GM10266 (cell line): ENCODE measurements around the gene ASTN2.

Experiments
- DNase-seq: peaks from one replicate; pipeline ENCODE4 v3.0.0; 2012; ENCODE audit errors: extremely low spot score
- TF ChIP-seq, protein P1 (sequence below): IDR thresholded peaks from 2 replicates; pipeline ENCODE4 v1.5.1; 2012; ENCODE audit warnings: mild to moderate bottlenecking, low read depth; ENCODE audit not compliant: control insufficient read depth, insufficient read depth; ENCODE audit errors: missing control alignments

The ASTN2 gene

DNA sequence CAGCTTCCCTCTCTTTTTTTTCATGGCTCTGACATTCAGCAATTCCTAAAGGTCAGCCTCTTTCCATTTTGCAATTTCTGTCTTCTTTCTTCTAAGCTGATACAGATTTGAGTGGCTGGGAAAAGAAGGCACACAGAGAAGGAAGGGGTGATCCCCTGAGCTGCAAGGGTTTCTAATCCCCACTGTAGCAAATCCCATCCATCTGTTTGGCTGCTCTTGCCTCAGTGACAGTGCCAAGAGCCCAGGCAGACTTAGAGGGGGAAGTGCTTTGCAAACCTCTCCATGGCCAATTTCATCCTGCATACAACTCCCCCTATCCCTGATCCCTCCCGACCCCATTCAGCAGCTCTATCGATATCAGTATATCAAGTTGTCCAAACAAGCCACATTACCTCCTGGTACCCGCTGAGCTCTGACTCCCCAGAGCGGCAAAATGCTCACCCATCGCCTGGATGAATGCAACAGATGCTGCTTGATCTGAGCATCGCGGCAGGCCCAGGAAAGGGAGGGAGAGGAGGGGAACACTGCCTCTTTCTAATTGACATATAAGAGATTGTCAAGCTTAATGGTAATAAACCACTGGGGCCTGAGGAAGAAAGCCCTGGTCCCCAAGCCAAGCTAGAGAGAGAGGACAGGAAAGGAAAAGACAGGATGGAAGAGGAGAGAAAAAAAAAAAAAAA lies 268.9 kb downstream of the ASTN2 start:
- TF ChIP-seq, protein P1, sequence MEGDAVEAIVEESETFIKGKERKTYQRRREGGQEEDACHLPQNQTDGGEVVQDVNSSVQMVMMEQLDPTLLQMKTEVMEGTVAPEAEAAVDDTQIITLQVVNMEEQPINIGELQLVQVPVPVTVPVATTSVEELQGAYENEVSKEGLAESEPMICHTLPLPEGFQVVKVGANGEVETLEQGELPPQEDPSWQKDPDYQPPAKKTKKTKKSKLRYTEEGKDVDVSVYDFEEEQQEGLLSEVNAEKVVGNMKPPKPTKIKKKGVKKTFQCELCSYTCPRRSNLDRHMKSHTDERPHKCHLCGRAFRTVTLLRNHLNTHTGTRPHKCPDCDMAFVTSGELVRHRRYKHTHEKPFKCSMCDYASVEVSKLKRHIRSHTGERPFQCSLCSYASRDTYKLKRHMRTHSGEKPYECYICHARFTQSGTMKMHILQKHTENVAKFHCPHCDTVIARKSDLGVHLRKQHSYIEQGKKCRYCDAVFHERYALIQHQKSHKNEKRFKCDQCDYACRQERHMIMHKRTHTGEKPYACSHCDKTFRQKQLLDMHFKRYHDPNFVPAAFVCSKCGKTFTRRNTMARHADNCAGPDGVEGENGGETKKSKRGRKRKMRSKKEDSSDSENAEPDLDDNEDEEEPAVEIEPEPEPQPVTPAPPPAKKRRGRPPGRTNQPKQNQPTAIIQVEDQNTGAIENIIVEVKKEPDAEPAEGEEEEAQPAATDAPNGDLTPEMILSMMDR: no peak
- DNase-seq: no peak

DNA sequence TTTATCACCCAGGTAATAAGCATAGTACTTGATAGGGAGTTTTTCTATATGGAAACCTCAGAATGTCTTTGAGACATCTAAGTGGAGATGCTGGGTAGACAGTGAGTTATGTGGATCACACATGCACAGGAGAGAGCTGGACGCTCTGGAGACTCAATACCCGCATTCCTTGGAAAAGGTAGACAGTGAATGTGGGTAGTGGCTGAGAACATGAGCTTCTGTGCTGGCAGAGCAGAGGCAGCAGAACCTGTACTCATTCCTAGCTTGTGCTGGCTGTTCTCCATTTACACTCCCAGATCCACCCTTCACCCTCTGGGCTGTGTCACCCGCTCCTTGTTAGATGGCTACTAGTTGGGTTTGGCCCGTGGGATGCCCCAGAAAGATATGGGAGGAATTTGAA lies 269.8 kb downstream of the ASTN2 start:
- TF ChIP-seq, protein P1: no peak

DNA sequence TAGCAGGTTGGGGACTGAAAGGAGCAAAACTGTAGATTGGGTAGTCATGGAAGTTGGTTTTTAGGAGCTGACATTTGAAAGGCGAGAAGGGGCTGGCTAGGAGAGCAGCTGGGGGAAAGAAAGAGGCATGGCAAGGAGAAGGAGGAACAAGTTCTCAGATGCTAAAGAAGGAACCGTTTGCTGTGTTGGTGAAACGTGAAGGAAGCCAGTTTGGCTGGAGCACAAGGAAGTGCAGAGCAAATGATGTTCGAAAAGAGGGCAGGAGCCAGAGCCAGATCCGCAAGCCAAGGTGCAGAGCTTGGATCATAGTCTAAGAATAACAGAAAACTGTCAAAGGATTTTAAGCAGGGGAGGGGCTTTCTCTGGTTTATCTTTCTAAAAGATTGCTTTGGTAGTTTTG lies 276.6 kb downstream of the ASTN2 start:
- no peak for DNase-seq
- TF ChIP-seq, protein P1: no peak

More for the DNA sequence above, 269.8 kb downstream of the ASTN2 start:
- no peak for DNase-seq

DNA sequence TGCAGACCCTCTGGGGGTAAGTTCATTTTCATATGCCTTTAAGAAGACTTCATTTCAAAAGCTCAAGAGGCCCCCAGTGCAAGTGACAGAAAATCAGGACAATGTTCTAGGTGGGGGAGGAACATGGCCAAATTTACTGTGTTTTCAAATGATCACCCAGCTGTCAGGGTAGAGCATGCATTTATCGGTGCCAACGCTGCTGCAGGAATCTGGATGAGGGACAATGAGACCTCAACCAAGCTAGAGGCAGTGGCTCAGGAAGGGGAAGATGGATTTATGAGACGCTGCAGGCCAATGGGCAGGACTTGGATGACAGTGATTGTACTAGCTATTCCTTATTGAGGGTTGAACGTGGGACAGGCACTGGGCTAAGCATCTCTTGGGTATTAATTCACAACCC lies 278.4 kb downstream of the ASTN2 start:
- TF ChIP-seq, protein P1: no peak
- DNase-seq: no peak

DNA sequence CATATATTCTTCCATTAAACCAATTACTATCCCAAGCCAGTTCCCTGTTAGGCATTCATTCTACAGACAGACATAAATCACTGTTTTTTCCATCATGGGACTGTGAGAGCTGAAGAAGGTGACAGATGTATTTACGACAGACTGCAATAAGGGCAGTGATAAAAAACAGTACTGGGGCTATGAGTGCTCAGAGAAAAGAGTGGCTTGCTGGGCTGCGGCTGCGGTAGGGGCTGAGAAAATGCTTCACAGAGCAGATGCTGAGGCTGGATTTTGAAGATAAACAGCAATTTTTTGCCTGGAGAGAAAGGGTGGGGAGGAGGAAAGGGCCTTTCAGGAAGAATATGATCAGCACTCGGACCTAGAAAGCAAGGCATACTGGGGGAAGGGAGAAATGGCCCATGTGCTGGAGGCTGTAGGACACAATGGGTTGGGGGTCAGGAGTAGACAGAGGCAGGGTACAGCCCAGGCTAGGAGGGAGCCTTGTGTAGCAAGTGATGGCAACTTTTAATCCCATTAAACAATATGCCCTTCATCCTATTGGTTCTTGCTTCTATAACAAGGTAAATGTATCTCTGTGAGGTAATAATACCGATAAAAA lies 279.3 kb downstream of the ASTN2 start:
- TF ChIP-seq, protein P1: no peak
- DNase-seq: no peak

DNA sequence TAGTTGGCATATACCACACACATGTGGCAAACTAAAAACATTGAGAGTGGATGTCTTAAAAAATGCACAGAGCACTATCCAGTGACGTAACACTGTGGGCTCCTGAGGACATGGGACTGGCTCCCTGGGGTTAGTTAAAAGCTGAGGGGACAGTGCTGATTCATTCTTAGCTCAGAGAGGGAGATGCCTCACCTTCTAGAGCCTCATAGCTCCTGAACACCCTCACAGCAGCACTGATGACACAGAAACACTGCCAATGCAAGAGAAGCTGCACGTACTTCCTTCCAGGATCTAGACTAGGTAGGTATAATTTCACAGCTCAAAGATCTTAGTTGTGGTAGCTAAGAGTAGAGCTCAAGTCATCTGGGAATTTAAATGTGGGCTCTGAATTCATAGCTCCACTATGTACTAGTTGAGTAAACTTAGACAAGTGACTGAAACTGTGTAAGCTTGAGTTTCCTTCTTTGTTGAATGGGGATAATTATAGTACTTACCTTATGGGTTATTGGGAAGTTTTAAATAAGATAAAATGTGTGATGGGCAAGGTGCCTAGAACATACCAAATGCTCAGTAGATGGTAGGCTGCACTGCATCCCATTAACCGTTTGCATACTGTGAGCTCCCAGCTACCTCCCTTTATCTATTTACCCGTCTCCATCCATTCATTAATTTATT lies 279.9 kb downstream of the ASTN2 start:
- TF ChIP-seq, protein P1: no peak
- DNase-seq: no peak

DNA sequence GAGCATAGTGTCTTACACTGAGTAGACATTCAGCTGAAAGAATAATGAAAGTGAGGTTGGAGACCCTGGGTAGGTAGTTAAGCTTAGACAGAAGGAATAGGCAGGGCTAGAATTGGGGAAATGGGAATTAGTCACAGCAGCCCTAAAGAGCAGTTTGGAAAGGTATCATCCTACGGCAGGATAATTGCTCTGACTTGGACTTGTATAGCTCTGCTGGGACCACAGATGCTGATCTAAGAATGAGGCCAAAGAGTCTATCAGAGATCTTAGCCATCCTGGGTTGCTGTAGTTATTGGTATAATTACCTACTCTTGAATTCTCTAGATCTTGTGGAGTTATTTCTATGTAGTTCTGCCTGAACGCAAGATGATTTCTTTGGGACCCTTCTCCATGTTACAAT lies 288.0 kb downstream of the ASTN2 start:
- DNase-seq: no peak
- TF ChIP-seq, protein P1: no peak
